Pulmonary artery endothelial cell (primary cell): Measurements from ENCODE around the gene HOXC13. TPM values are rescaled to one million over a fixed set of nuclear protein-coding genes. Genes with fewer than 3 reads are reported as not detected.

Experiments used
- DNase-seq: peaks from one replicate; pipeline ENCODE4 v3.0.0-alpha.2; 2011; ENCODE audit warnings: low read depth, low spot score
- total RNA-seq: library from RNA; depleted of rRNA; stranded (reverse); fragments of >200 nt; gene quantifications from 2 replicates; pipeline ENCODE4 v1.2.3, GENCODE V29; 2014

HOXC13 gene
- not detected in 2 replicates for total RNA-seq

GRCh38 chr12:53938326-53939140, at the start of gene HOXC13:
Gene HOXC13 (plus strand): TSS chr12:53938831. CDS start chr12:53938907, 76 bp downstream.
- DNase-seq, result no peak

- DNase-seq, result no peak
Measured at GRCh38 chr12:53890081-53890480, 48.5 kb upstream of the HOXC13 start.

- DNase-seq, result no peak
Measured at GRCh38 chr12:53892762-53893395, 45.8 kb upstream of the HOXC13 start.

GRCh38 chr12:53899230-53899629, 39.4 kb upstream of the HOXC13 start:
- DNase-seq, result no peak

- DNase-seq, result no peak
Measured at GRCh38 chr12:53907103-53907502, 31.5 kb upstream of the HOXC13 start.

- no peak for DNase-seq
Measured at GRCh38 chr12:53916788-53917655, 21.6 kb upstream of the HOXC13 start.

- DNase-seq, result no peak
Measured at GRCh38 chr12:53924521-53925405, 13.9 kb upstream of the HOXC13 start.

GRCh38 chr12:53927220-53928029, 11.2 kb upstream of the HOXC13 start:
- no peak for DNase-seq

GRCh38 chr12:53928054-53928835, 10.4 kb upstream of the HOXC13 start:
- DNase-seq, result no peak

- no peak for DNase-seq
Measured at GRCh38 chr12:53929527-53929926, 9.1 kb upstream of the HOXC13 start.

GRCh38 chr12:53930591-53931255, 7.9 kb upstream of the HOXC13 start:
- no peak for DNase-seq

- no peak for DNase-seq
Measured at GRCh38 chr12:53931844-53932581, 6.6 kb upstream of the HOXC13 start.

- DNase-seq, result no peak
Measured at GRCh38 chr12:53932915-53933314, 5.7 kb upstream of the HOXC13 start.

- no peak for DNase-seq
Measured at GRCh38 chr12:53935383-53936341, 3.0 kb upstream of the HOXC13 start.

GRCh38 chr12:53937099-53937498, 1.5 kb upstream of the HOXC13 start:
- DNase-seq, result no peak

- no peak for DNase-seq
Measured at GRCh38 chr12:53937596-53938325, 870 bp upstream of the HOXC13 start.
